KG1 (cell line): Measurements from ENCODE around the gene OR4F6.
"Not testable (repeated sequence)": the region's sequence is repeated elsewhere in the genome, so short reads cannot be mapped to it uniquely, and the experiment has no call there.

Source experiments
- DNase-seq: peaks from one replicate; lab custom pipeline; 2025; lab: John Stamatoyannopoulos, UW

OR4F6 gene, protein sequence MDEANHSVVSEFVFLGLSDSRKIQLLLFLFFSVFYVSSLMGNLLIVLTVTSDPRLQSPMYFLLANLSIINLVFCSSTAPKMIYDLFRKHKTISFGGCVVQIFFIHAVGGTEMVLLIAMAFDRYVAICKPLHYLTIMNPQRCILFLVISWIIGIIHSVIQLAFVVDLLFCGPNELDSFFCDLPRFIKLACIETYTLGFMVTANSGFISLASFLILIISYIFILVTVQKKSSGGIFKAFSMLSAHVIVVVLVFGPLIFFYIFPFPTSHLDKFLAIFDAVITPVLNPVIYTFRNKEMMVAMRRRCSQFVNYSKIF

DNA sequence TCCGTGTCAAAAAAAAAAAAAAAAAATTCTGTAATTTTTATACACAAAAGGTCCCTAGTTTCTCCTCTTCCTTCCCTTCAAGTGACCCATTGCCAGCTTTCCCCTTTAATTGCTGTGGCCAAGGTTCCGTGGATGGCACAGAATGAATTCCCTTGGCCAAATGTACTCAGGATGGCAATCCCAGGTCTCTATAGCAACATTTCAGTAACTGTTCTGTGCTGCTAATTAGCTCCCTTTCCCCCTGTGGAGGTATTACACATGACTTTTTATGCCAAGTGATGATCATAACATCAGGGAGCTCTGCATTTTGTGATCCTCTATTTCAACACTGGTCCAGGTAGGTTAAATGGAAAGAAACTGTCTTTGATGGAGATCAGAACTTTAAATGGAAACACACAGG is at the start of gene OR4F6:
TSS of gene OR4F6 (plus strand) at position 301 of the 400 bp plus-strand sequence. CDS start 2,211 bp downstream, outside the sequence.
- DNase-seq: no peak

DNA sequence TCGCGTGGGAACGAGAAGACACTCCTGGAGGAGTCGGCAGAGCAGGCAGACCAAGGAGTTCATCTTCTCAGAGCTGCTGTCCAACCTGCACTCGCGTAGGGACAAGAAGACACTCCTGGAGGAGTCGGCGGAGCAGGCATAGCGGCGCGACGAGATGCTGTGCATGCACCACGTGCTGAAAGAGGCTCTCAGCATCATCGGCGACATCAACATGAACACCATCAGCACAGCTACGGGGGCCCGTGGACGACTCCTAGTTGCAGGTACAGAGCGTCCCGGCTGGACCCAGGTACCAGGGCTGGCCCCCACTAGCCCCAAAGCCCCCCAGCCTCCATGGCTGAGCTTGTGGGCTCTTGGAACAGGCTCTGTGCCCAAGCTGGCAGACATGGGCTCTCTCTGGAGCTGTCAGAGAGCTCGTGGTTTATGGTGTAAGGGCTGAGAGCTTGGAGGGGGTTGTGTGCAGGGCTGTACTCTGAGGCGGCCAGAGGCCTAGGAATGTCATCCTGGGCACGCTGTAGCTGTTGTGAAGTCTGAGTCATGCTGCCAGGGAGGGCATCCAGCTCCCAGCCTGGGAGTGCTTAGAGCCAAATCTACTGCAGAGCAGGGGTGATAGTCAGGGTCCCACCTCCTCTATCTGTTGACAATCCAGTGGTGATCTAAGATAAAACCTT is 38.5 kb upstream of the OR4F6 start:
- DNase-seq: not testable (repeated sequence)

DNA sequence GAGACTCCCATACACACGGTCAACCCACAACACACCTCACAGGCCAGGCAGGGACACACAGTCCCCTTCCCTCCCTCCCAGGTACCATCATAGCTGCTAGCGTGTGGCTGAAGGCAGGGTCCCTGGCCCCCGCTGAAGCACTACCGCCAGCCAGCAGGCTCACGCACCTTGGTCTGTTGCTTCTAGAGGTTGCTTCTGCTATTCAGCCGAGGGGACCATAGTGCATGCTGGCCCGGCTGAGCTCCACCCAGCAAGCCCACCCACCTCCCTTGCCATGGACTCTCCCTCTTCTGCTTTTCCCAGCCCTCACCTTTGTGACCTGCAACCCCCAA is 38.0 kb upstream of the OR4F6 start:
- not testable (repeated sequence) for DNase-seq

DNA sequence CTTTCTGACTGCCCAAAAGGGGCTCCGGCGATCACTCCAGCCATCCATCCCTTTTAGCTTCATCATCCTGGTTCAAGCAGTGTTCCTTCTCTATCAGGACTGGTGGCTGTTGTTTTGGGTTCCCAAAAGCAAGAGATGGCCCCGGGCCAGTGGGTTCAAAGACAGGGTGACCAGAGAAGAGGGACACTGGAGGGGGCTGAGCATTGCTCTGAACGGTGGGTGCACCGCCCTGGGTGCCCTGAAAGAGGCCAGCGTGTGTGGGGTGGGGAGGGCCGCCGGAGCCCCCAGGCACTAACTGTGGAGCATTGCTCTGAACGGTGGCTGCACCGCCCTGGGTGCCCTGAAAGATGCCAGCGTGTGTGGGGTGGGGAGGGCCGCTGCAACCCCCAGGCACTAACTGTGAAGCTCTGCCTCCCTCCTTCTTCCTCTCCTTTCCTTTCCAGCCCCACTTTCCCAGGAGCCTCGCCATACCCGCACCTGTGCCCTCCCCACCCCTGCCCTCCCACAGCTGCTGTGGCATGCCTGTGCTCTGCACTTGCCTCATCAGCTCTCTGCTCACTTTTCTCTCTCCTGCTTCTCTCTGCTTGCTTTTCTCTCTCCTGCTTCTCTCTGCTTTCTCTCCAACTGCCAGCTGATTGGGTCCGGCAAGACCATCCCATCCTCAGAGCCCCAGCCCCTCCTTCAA is 37.4 kb upstream of the OR4F6 start:
- DNase-seq: no peak

DNA sequence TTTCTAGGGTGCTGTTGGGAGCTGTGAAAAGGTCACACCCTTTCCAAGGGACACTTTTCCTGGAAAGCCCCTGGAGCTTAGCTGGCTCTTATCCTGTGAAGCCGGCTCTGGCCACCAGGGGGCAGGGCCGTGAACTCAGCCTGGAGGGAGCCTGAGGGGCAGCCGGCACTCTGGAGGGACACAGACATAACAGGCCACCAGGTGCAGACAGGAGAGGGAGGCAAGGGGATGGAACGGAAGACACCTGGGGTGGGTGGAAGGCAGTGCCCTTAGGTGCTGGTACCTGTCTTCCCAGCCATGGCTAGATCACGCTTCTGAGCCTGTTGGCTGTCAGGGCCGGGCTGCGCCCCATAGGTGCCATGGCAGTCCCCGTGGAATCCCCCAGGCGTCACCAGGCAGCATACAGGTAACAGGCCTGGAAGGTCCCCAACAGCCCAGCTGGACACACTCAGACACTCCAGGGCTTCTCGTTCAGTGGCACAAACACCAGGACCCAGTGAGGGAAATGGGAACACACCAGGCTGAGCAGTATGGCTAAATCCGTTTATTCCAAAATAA is 36.1 kb upstream of the OR4F6 start:
- DNase-seq: not testable (repeated sequence)

DNA sequence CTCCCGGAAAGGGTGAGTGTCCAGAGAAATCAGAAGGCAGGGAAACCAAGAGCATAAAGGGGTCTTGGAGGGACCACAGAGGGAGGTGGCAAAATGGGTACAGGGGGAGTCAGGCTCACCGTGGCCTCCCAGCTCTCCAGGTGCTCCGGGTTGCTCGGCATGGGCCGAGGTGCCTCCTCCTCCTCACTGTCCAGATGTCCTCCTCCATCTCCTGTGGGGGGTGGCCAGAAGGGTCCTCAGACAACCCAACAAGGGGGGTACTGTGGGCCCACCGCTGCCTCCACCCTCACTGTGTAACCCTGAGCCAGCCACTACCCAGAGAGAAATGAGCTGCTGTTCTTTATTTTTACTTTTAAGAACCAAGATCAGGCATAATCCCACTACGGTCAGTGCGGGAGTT is 30.4 kb upstream of the OR4F6 start:
- DNase-seq: no peak

DNA sequence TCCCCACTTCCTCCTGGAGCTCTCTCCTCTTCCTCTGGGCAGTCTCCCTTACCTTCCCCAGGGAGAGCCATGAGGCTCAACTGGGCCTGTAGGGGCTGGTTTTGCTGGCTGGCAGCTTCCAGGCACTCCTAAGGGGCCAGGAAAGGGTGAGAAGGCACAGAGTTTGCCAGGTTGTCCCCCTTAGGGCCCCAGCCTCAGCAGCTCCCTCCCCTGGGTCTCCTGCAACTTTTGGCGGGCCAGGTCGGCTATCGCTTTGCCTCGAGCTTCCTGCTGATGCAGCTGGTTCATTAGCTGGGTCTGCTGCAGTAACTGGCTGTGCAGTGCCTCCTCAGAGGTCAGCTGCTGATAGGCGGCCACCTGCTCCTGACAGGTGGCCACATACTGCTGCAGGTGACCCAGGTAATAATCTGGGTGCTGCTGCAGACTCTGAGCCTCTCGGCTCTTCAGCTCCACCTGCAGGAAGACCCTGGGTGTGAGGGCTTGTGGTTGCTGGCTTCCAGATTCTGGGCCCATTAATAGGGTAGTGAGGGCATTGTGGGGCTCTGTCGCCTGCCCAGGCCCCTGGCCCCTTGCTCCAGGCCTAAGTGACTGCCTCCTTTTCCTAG is 29.7 kb upstream of the OR4F6 start:
- no peak for DNase-seq

DNA sequence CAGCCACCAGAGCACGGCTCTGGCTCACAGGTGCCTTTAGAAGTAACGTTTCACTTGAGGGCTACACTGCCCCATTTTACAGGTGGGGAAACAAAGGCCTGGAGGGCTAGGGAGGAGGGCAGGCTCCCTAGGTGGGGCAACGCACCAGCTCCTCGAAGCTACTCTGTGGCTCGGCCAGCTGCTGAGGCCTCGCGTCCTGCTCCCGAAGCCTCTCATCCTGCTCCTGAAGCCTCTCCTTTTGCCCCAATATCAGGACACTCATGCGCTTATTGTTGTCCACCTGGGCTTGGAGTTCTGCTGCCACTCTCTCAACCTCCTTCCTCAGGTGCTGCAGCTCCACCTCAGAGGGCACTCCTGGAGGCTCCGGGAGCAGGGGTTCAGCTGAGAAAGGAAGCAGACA is 28.2 kb upstream of the OR4F6 start:
- no peak for DNase-seq

DNA sequence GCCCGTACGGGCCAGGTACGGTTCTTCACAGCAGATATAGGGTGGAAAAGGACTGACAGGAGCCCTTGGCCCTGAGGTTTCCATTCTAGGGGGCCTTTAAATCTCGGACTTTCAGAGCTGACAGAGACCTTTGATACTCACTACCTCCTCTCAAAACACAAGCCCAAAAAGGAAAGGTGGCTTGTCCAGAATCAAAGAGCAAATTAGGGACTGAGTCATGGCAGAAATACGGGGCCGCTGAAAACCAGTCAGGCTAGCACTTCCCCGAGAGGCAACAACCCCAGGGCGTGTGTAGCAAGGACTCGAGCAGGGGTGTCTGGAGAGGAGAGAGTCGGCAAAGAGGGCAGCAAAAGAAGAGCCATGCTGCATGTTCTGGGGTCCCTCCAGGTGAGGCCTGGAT is 24.7 kb upstream of the OR4F6 start:
- not testable (repeated sequence) for DNase-seq

DNA sequence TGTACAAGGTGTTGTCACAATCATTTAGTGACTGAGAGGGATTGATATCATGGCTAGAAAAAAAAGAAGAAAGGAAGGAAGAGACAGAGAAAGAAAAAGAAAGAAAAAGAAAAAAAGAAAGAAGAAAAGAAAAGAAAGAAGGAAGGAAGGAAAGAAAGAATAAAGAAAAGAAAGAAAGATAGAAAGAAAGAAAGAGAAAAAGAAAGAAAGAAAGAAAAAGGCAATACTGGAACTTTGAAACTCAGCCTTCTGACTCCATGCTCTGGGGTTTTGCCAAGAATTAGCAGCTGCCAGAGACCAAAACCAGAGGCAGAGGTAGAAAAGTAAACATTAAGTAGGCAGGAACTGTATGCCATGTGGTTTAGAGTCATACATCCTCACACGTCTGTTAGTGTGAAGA is 23.1 kb upstream of the OR4F6 start:
- not testable (repeated sequence) for DNase-seq

DNA sequence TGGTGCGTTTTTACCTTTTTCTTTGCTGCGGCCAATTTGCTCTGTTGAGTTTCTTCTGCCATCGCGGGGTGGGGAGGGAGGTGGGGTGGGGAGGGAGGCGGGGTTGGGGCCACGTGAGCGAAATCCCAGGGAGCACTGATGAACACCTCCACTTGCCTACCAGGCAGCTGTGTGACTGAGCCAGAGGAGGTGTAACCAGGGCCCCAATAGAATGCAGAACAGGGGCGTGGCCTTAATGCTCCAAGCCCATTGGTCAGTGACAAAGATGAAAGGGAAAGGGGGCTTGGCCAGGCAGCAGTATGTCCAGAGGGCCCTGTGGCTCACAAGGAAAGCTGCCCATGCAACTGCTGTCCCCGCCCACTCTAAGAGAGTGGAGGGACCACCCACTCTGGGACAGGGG is 21.4 kb upstream of the OR4F6 start:
- no peak for DNase-seq

DNA sequence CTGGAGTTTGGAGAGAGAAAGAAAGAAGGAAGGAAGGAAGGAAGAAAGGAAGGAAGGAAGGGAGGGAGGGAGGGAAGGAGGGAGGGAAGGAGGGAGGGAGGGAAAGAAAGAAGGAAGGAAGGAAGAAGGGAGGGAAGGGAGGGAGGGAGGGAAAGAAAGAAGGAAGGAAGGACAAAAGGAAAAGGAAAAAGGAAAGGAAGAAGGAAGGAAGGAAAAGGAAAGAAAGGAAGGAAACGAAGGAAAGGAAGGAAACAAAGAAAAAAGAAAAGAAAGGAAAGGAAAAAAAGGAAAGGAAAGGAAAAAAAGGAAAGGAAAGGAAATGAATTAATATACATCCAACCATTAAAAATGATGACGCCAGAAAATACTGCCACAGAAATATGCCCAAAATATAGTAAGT is 18.7 kb upstream of the OR4F6 start:
- DNase-seq: no peak

DNA sequence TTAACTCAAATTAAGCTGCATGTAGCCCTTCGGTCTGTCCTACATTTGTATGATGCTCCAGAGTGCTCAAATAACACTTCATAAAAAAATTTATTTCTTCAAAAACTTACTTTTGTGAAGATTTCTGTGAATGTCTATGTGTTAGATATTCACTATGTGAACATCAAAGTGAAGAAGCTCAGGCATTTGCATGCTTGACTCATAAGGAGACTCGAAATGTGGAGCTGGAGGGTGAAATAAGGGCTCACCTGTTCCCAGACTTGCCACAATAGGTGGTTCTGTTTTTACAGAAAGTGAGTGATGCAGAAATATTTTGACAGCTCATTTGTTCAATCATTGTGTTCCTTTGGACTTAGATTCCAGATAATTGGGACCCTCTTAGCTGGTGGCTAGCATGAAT is 16.9 kb upstream of the OR4F6 start:
- DNase-seq: not testable (repeated sequence)

DNA sequence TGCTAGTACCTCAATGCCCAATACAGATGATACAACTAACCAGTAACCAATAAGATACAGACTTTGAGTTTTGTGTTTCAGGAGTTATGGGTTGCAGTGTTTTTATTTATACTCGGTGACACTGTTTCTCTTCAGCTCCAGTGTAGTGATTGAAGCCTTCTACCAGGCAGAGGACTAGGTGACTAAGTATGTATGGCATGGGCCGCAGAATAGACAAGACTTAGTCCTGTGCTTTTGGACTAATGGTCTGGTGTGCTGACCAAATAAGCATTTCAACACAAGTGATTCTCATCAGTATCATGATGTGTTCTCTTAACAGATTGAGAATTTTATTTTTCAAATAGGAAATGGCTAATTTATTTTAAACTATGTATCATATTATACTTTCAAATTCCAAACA is 15.3 kb upstream of the OR4F6 start:
- not testable (repeated sequence) for DNase-seq

DNA sequence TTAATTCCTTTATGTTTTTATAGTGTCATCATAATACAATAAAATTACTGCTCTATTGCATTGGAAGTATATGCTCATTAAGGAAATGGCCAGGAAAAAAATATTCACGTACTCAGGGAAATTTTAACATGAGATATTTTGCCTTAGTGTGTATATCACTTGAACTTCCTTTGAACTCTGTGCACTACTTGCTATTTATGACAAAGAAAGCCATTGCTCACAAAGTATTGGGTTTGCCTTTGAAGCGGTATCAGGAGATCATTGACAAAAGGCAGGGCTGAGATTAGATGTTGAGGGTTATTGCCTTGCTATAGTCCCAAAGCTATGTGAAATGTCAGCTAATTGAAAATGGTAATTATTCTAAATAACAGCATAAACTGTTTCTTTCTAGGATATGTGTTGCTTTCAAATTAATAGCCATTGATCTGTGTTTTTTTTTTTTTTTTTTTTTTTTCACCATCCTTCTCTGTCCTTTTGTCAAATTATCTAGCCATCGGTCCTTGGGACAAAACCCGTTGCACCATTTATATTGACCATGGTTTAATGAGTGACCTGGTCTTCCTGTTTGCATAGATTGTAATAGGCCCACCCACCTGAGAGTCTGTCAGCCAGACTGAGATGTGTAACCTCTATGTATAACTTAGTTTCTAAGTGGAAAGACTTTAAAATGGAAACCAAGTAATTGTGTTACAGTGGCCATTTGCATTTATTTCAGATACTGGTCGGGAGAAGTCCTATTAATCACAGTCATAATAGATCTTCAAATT is 14.6 kb upstream of the OR4F6 start:
- DNase-seq: not testable (repeated sequence)

DNA sequence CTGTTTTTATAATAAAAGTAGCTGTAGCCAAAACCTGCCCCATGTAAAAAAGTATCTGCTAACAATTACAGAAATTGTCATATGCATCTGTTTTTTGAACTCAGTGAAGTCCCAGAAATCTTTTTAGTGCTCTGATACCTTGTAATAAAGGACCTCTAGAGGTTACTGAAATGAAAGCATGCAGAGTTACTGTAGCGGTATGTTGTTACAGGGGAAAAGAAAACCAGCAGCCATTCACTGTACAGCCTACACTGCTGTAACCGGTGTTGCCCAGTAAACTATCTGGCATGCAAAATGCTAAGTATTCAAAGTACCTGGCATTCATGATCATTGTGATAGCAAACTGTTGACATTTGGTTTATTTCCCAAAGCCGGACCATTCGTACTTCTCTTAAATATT is 12.6 kb upstream of the OR4F6 start:
- not testable (repeated sequence) for DNase-seq

DNA sequence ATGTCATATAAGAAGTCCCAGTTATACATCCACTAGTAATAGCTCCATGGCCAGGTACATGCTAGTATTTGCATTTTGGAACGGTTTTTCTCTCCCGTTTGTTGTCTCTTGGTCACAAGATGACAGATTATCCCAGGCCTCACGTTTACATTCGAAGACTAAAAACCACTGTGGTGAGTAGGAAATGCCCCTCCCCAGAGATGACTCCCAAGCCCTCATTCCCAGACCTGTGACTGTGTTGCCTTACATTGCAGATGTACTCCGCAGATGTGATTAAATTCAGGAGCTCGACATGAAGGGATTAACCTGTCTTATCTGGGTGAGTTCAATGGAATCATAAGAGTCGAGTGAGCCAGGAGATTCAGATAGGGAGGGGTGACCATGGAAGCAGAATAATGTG is 9.3 kb upstream of the OR4F6 start:
- DNase-seq: not testable (repeated sequence)

DNA sequence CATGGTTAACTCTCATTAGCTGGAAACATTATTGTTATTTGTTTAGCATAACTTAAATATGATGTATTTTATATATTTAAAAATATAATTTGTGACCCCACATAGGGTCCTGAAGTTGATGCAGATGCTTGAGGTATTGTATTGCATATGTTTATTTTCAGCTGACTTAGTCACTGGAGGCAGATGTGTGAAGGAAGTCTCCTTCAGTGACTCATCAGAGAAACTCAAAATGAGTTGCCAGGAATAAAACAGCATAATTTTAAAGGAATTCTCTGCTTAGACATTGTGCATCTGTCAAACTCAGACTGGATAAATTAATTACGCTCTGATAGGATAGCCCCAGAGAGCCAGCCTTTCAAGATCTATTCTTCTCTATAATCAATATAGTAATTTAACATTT is 7.9 kb upstream of the OR4F6 start:
- no peak for DNase-seq

DNA sequence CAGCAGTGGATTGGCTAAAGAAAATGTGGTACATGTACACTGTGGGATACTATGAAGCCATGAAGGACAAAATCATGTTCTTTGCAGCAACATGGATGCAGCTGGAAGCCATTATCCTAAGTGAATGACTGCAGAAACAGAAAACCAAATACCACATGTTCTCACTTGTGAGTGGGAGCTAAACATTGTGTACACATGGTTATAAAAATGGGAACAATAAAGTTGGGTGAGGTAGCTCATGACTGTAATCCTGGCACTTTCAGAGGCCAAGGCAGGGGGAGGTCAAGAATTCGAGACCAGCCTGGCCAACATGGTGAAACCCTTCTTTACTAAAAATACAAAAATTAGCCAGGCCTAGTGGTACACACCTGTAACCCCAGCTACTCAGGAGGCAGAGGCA is 3.6 kb upstream of the OR4F6 start:
- DNase-seq: no peak

DNA sequence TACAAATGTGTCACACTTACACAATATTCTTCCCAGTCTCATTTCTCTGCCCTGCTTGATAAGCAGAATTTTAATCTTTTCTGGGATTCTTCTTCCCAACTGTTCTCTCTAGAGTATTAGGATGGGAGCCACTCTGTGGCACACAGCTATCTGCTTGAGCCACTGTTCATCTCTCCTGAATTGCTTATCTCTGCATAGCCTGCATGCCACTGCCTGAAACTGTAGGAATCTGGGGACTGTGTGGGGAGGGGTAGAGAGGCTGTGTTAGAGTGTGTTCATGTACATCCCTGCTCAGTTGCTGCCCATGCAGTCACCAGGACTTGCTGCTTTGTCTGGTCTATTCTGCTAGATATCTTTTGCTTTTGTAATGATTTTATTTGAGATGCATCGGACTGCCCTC is 2.3 kb upstream of the OR4F6 start:
- DNase-seq: no peak

DNA sequence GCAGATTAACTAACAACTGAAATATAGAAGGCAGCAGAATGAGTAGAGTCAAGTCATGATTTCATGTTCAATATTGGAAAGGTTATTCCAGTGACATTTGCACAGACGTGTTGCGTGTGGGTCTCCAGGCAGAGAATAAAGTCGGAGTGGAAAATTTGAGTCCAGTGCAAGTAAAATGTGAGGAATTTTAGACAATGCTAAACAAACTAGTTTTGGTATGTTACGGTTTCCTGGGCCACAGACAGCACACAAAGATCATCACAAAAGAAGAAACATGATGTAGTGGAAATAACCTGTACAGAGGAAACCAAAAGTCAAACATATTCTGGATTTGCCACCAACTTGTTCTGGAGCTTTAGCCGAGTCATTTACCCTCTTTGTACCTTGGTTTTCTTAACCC is 367 bp downstream of the OR4F6 start:
- no peak for DNase-seq

DNA sequence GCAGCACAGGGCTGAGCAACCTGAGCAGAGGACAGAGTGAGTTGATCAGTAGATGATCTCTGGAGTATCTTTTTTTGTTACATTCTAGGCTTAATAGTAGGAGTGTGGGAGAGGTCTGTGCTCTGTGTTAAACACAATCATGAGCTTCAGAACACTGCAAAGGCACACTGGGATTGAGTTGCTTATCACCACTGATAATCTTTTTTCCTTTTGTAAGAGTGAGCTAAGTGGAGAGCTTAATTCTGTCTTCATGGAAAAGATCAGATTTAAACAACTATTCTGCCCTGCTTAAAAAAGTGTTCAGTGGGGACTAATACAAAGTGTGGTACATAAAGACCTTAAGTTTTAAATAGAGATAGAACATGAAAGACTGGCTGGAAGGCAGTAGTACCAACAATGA is 1.1 kb downstream of the OR4F6 start:
- DNase-seq: no peak
